GM18502 (cell line): ENCODE measurements around the gene PASK.

Source experiments
- ATAC-seq: cut with Tn5 transposase; IDR thresholded peaks from one replicate; pipeline ENCODE4 v1.9.1; 2021; ENCODE audit warnings: mild to moderate bottlenecking; ENCODE audit not compliant: unreplicated experiment, poor library complexity

Gene PASK

DNA sequence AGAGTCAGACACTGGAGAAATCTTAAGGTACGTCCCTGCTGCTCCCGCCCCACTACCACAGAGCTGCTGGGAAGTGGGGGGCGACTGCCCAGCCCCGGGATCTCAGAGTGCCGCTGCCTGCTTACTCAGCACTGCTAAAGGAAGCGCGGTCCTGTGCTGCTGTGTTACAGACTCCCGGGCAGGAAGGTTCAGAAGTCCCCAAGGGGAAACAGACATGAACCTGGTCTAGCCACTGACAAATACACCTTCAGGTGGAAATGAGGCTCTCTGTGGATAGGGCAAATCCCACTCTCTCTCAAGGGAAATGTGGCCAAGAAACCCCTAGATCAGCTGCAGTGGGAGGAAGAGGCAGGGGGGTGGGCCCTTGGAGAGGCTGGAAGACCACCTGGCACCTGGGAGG is 60.9 kb downstream of the PASK start:
- ATAC-seq = peak; percentile 44

DNA sequence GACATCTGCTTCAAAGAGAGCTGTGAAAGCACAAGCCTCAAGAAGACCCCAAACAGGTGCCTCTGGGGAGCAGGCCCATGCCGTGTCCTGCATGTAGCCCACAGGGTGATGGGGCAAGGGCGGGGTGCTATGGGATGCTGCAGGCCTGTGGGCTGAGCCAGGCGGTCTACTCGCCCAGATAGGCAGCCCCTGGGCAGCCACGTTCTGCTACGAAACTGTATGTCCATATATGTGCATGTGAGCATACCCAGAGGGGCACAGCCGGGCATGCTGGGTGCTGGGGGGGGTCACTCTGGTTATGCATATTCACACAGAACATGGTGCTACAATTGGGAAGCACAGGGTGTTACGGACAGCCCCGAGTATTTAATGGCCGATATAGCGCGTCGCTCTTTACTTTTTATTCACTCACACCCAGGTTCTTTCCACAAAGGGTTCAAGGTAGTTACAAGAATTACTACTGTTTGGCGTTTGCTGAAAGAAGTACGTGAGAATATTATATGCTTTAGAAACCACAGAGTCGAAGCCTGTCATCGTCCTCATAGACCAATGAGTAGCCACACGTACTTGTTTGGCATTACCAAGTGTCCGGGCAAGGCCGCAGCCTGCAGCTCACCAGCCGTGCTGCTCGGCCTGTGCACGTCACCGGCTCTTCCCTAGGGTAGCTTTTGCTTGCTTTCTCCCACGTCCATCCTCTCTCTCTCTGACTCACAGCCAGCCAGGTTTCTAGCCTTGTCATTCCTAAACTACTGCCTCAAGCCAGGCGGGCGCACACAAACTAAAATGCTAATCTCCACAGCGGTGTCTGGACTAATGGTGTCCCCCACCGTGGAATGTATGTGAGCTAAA is 61.6 kb downstream of the PASK start:
- peak; percentile 63 for ATAC-seq

DNA sequence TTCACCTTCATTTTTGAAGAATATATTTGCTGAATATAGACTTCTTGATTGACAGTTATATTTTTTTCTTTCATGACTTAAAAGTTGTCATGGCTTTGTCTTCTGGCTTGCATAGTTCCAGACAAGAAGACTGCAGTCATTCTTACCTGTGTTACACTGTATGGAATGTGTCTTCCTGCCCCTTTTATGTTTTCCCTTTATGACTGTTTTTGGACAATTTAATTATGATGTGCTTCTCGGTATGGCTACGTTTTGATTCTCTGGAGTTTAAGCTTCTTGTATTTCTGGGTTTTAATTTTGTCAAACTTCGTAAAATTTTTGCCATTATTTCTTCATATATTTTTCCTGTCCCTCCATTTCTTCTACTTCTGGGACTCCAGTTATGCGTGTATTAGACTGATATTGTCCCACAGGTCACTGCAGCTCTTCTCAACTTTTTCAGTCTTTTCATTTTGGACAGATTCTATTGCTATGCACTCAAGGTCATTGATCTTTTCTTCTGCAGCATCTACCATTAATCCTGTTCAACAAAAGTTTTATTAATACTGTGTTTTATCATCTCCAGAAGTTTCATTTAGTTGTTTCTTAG is 64.3 kb downstream of the PASK start:
- ATAC-seq = no peak

DNA sequence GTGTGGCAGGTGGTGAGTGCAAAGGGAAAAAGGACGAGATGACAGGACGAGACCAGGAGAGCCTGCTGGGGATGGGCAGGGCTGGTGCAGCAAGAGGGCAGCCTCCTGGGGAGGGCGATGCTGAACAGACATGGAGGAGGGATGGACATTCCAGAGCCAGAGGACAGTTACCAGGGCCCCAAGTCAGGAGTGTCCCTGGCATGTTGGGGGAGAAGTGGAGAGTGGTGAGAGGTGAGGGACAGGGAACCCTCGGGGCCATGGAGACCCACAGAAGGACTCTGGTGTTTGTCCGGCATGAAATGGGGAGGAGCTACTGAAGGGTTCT is 66.2 kb downstream of the PASK start:
- no peak for ATAC-seq

DNA sequence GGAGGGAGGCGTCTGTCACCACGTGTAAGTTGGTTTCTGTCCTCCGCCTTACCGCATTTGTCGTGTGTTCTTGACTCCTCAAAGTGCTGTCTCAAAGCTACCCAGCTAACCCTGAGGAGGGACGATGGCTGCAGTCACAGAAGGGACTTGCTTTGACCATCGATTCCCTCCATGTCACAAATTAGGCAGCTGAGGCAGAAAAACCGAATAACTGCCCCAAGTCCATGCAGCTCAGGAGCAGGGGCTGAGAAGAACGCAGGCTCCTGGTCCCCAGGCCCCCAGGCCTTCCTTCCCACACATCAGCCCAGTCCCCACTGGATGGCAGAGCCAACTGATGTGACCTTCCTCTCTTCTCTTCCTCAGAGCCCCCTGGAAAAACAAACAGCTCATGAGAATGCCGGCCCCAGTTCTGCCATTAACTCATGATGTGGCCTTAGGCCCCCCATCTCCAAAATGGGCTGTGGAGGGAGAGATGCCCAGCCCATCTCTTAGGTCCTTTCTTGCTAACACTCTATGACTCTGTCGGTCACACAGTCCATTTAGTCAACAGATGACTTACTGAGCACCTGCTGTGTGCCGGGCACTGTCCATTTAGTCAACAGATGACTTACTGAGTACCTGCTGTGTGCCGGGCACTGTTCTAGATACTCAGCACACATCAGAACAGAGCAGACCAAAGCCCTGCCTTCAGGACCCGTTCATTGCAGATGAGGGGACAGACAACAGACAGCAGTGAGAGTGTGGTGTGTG is 66.8 kb downstream of the PASK start:
- ATAC-seq = no peak

DNA sequence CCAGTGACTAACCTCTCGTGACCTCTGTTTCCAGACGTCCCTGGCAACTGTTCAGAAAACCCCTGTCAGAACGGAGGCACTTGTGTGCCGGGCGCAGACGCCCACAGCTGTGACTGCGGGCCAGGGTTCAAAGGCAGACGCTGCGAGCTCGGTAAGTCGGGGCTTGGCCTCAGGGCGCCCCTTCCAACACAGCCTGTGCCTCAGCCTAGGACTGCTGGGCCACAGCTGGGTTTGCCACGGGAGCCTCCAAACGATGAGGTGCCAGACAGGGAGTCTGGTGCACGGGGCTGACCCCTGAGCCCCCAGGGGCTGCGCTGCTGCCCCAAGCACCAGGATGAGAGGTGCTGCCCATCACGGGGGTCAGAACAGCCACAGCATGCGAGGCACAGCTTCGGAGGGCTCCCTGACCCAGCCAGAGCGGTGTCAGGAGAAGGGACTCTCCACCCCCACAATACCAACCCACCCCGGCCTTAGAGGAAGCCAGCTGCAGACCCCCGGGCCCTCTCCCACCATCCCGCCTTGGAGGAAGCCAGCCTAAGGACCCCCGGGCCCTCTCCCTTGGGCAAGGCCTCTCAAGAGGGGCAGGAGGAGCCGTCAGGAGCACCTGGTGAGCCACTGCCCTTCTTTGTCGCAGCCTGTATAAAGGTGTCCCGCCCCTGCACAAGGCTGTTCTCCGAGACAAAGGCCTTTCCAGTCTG is 67.5 kb downstream of the PASK start:
- ATAC-seq = no peak

DNA sequence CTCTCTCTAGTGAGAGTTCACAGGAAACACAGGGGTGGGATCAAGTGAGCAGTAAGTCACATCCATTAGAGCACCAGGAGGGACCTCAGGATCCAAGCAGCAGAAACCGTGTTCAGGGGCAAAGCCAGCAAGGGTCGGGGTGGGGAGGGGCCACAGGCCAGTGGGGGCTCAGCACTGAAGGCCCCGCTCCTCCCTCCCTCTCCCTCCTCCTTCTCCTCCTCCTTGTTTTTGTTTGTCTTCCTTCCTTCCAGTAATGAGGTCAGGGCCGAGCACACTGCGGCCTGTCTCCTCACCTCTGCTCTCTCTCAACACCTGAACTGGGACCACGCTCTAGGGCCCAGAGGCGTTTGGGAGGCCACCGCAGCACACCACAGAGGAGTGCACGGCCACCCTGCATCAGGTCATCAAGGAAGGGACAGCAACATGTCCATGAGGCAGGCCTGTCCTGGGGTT is 68.1 kb downstream of the PASK start:
- ATAC-seq = no peak

DNA sequence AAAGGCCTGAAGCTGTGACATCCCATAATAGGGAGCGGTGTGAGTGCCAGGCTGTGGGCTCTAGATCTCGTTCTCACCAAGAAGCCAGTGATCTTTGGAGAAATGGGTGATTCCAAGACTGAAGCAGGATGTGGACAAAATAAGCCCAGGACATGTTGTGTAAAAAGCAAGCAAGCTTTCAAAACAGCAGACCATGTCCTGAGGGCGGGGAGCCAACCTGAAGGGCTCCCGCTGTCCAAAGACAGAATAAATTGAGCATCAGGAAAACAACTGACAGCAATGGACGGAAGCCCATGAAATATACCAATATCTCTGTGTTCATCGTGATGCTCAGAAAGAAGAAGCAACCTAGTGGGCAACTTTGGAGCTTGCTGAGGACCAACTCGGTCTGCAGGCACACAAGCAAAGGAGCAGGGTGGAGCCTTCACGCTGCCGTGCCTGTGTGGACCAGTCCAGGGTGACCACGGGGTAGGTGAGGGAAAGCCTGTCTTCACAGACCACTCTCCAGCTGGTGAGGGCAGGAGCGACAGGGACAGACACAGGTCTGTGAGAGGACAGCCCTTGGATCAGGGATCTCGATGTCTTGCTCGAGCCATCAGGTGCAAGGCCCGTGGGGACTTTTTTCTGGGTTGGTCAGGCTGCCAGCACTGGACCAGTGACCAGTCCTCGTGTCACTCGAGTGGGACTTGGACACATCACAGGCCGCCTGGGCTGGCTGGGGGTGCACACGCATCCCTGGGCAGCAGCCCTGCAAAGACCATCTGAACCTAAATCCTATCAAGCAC is 68.7 kb downstream of the PASK start:
- ATAC-seq = no peak

DNA sequence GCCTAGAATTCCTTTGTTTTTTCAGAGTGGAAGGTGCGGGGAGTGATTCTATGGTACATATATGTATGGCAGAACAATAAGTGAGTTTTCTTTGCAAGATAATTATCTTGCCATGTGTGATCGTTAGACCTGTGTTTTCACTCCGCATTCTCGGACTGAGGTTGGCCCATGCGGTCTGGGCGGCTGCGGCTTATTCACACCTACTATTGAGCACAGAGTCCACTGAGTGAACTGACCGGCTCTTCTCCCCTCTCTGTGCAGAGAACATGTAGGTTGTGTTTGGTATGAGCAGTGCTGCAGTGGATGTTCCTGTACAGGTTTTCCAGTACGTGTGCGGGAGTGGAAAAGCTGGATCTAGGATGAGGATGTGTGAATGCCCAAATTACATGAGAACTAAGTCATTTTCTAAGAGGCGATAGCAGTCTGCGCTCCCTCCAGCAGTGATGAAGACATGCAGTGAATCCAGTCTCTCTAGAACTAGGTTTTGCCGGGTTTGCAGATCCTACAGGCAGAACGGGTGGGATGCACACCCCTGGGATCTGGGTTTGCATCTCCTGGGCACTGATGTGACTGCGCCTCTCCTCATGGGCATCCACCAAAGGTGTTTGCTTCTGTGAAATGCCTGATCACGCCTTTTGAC is 74.3 kb downstream of the PASK start:
- ATAC-seq = no peak

DNA sequence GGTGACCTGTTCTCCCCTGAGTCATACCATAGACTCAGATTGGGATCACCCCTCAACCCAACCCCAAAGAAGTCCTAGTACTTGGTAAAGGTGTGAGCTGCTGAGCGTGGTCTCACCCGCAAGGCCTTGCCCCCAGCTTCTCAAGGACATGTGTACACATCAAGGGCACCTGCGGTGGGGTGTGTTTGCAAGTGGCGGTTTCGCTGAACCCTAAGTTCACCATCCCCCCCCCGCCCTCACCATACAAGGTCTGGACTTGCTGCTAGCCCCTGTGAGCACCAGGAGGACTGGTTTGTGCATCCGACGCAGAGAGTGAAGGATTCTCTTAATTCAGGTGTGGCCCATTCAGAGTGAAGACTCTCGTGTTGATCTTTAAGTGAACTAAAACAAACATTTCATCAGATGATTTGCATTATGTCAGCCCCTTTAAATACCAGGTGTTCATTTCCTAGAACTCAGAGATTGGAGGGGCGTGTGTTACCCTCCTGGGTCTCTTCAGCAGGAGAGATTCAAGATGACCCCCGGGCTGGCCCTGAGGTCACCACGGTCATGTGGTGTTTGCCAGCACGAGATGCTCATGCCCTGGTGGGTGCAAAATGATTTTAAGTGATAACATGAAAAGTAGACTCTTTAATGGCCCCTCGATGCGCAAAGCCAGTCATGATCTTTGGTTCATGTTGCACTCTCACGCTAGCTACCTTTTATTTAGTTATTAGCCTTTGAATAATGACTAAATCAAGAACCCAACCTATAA is 75.0 kb downstream of the PASK start:
- no peak for ATAC-seq

DNA sequence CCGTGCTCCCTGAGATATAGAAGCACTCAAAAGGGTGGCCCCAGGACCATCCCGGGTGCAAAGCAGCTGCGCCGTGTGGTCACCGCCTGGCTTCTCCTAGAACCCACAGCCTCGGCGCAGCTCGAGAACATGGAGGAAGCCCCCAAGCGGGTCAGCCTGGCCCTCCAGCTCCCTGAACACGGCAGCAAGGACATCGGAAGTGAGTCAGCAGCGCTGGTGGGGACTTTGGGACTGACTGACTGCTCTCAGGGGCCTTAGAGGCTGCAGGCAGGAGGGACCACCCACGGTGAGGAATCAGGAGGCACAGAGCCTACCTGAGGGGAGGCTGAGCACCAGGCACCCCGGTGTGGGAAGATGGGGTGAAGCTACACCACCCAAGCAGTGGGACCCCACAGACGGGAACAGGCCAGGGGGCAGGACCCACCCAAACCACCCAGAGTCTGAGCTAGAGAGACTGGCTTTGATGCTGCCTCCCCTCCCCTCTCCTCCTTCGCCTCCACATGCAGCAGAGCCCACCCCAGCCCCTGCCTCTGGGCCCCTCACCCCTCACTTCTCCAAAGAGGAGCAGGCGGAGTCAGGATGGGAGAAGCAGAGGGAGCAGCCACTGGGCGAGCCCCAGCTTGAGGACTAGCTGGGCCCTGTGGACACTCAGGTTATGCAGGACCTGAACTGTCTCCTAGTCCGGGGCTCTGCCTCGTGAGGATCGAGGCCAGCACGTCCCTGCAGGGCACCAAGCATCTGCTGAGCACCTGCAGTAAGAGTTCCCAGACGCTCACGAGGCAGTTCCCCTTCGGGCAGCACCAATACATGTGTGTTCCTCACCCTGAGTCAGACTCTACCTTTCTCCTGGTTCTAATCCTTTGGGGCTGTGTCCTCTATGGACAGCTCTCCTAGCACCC is 75.9 kb downstream of the PASK start:
- no peak for ATAC-seq

DNA sequence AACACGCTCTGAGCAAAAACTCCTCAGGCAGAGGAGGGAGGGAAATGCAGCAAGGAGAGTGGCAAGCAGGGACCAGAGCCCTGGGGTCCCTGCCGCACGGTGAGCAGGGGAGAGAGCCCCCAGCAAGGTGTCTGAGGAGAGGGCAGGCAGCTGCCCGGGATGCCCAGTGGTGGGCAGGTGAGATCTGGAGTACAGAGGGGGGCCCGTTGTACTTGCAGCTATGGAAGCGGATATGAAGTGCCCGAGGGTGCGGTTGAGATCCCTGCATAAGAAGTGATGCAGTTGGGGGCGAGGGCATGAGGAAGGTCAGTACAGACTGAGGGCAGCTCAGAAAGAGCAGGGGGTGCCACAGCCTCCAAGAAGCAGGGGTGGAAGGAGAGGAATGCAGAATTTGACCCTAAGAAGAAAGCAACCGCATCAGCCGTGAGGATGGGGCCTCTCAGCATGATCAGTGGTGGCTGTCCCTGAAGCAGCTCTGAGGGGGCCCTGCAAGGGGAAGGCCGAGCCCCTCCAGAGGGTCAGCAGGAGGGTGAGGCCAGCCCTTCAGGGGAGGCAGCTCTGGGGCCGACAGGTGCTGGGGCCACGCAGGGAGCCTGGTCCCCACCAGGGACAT is 76.6 kb downstream of the PASK start:
- ATAC-seq = no peak

DNA sequence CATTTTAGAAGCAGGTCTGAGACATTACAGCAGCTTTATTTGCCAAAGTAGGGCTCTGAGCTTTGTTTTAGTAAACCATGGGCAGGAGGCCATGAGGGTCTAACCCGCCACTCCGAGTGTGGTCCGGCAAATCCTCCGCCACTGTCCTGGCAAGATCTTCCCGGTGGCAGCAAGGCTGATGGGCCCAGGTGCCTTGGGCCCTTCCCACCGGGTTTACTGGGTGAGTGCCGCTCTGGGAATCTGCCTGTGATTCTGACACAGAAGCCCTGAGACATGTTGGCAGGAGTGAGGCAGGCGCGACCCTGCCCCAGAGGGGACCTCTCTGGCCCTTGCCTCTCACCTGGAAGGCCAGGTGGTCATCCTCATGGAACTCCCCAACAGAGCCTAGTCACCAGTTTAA is 77.1 kb downstream of the PASK start:
- no peak for ATAC-seq

DNA sequence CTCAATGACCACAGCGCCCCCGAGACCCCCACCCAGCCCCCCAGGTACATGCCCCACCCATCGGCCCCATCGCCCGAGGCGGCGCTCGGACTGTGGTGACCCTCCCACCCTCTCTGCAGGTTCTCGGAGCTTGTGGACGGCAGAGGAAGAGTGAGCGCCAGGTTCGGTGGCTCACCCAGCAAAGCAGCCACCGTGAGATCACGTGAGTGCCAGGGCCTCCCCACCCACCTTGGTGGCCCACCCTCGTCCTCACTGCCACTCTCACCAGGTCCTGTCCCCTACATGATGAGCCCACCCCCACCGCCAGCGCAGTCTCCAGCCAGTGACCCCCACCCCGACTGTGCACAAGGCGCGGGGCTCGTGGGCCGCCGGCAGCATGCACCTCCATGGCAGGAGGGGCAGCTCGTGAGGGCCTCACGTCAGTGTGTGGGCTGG is 77.6 kb downstream of the PASK start:
- no peak for ATAC-seq

DNA sequence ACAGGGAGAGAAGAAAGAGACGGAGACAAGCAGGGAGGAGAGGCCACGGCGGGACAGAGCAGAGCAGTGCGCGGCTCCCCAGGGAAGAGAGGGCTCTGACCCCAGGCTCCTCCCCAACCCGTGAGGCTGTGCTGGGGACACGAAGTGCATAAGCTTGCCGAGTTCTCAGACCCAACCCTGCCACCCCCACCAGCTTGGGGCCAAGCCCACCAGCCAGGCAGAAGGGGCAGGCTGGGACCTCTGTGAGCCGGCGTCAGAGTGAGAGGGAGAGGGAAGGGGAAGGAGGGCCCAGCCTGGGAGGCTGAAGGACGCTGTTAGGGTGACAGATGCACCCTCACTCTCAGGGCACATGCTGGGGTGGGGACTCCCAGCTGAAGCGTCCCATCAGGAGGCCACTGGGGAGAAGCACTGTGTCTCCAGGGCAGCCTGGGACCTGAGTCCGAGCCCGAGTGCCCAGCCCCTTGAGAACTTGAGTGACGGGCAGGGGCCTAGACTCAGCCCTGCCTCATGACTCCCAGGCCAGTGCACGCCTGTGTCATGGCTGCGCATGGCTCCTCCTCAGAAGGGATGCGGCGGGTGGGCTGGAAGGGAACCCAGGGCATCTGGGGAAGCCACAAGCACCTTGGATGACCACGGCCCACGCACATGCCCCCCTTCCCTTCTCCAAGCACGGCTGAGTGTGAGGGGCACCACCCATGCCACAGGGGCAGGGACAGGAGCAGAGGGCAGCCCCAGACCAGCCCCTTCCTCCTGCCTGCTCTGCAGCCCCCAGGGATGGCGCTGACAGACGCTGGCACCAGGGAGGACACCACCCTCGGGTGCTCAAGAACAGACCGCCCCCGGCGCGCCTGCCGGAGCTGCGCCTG is 78.2 kb downstream of the PASK start:
- ATAC-seq = no peak

DNA sequence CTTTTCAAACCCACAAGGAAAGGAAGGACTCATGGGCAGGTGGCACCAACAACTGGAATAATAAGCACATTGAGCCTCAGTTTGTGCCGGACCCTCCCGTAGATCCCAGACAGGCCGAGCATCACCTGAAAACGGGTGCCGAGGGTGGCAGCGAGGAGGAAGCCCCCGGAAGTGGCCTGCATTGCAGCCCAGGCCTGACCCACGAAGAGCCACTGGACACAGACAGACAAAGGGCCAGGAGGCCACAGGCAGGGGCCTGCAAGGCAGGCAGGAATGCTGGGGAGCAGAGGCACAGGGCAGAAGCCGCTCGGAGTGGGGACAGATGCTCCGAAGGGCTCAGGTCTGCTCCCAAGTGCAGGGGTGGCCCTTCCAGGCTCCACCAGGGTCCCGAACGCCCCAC is 78.9 kb downstream of the PASK start:
- ATAC-seq = no peak
